NCI-H2107 treated with DMSO at 0.1 percent for 48 hours (cell line): ENCODE measurements around the gene IMMP2L.

Source experiments
- DNase-seq: peaks from one replicate; lab custom pipeline; 2025; ENCODE audit not compliant: unreplicated experiment; lab: John Stamatoyannopoulos, UW

IMMP2L gene

DNA sequence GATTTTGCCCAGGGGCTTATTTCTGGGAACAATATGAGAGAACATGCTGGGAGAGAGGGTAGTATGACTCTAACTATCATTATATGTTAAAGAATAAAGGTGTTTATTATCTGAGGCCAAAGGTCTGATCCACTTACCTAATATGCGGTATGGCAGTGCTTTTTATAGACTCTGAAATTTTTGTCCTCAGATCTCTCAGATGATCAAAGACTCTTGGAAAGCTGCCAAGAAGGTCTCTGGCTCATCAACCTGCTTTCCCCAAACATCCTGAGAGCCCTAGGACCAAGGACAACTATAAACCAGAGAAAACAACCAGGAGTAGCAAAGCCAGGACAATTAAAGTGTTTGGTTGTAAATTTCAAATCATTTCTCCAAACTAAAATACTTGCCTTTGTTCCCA is 727.1 kb downstream of the IMMP2L start:
- peak; percentile 50 for DNase-seq

DNA sequence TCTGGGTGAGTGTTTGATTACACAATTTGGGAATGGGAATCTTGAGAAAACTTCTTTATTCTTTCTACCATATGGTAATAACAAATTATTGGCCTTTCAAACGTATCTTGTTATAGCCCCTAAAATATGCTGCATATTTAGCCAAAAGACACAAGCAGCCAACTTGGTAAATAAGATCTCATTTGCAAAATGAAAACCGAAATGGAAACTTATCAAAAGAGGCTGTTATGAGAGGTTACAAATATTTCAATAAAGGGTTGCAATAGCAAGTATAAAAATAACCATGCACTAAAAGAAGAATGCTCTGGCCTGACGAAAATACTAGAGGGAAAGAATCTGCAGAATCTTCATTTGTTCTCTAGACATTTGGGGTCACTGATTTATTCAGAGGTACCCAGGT is 730.9 kb downstream of the IMMP2L start:
- DNase-seq, result no peak

DNA sequence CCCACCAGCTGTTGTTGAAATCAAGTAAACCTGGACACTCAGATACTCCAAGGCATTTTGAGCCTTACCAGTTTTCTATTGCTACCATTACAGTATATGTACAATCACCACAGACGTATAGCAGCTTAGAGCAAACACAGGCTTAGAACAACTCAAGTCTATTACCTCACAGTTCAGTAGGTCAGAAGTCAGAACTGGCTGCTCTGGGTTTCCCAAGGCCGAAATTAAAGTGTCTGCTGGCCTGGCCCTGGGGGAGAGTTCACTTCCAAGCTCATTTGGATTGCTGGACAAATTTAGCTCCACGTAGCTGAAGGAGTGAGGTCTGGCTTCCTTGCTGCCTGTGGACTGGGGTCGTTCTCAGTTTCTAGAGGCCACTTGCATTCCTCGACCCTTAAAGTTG is 731.5 kb downstream of the IMMP2L start:
- no peak for DNase-seq

DNA sequence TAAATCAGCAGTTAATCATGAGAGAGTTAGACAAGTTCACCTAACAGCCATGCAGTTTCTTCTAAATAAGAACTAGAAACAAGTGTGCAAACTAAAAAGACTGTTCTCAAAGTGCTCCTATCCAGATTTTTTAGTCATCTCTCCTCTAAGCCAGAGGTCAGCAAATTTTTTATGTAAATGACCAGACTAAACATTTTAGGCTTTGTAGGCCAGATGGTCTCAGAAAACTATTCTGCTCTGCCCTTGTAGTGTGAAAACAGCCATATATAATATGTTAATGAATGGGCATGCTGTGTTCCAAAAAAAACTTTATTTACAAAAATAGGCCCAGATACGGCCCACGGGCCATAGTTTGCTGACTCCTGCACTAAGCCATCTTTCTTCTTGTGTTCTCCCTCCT is 734.4 kb downstream of the IMMP2L start:
- no peak for DNase-seq

DNA sequence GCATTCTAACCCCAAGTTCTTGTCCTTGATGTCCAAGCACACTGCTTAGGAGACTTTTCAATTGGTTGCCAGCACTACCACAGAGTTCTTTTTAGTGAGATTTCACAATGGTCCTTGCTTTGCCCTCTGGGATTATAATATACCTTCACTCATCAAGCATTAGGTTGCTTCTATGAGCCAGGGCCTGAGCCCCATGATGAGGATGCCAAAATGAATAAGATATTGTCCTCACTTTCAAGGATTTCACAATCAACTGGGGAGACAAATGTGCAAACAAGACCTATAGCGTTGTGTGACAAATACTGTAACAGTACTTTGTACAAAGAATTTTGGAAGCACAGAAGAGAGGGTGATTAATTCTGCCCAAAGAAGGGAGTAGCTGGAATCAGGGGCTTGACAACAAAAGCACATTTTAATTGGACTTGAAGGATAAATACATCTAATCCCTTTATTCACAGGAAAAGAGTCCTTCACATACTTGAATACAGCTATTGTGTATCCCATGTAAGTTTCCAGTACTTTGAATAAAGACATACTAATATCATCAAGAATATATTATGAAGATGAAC is 734.9 kb downstream of the IMMP2L start:
- no peak for DNase-seq

DNA sequence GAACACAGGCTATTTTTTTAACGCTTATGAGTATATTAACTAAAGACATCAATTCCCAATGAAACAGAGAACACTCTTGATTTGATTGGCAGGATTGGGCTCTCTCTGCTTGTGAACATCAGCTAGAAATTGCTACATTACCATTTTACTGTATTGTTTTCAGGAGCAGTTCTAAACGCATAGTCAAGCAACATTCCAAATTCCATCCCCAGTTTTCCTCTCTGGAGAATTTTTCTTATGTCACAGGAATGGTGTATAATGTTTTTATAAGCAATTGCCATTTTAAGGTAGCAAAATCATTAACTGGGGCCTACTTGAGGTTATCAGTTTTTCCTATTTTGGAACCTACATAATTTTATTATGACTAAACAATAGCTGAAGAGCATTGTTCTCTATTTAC is 748.3 kb downstream of the IMMP2L start:
- DNase-seq, result no peak

DNA sequence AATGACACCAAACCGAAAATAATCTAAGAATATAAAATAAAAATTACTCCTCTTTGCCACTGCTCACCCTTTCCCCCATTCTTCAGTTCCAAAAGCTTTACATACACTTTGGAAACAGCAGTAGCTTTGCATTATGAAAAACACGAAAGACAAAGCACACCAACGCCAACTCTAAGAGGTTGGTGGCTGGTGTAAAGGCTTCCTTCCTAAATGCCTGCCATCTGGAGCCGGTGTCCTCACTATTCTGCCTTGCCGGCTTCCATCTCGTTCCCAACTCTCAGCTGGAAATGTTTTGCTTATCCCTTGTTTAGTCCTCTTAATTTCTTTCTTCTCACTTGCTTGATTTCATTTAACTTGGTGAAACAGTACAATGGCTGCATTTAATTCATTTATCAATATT is 752.5 kb downstream of the IMMP2L start:
- DNase-seq, result no peak

DNA sequence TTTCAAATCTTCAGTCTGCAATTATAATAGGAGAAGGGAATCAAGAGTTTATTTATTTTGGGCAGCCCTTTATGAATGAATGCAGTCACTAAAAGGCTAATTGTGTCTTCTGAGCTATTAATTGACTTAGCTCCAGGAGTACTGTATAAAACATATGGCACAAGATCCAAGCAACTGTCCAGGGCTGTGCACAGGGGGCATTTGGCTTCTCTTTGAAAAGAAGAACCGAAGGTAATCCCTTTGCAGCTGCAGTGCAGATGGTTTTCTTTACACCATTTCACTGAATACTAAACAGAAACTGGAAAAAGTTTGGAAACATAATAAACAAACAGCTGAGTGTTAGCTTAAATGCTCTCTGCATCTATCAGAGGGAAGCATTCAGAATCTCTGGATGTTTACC is 753.9 kb downstream of the IMMP2L start:
- DNase-seq, result no peak

DNA sequence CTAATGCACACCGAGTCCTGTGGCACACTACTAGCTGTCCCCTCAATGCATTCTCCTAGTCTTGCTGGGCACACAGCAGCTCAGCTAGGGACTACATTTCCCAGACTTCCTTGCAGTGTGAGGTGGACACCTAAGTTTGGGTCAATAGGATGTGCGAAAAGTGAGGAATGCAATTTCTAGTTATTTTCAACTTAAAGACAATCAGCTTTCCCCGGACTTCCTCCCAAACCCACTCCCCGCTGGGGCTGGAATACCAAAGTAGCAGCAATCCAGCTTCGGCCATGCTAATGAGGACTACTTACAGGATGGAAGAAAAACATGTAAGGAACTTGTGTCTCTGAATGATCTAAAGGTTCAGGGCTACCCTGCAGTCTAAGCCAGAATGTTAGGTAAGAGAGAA is 757.8 kb downstream of the IMMP2L start:
- DNase-seq, result no peak

DNA sequence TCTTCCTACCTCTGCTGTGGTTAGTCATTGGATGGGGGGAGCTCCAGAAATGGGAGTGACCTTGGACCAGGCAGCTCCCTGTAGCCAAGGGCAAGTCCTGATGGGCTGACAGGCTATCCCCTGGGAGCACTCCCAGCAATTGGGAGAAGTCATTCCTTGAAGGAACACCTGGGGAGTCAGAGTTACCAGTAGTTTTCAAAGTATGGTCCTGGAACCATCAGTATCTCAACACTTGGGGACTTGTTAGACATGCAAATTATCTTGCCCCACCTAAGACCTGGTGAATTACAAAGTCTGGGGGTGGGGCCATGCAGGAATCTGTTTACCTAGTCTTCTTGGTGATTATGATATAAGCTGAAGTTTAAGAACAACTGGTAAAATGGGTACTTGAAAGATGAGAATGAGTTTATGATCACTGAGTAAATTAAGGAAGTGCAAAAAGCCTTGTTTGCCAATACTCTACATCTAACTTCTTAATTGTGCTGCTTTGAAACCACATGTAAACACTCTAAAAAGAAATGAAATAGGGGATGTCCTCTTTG is 758.6 kb downstream of the IMMP2L start:
- no peak for DNase-seq

DNA sequence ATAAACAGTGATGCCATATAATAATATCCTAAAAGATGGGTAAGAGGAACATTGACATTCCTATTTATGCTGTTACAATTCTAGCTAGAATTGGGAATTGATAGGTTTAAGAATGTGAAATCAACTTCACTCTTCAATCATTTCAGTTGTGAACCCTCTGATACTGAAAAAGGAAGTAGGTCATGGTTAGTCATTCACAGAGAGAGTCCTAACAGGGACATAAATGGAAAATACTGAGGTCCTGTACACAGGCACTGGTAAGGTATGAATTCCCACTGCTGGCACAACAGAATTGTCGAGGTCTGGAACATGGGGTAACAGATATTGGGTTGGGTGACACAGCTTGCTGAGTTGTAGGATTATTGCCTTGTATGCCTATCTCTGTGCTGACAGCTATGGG is 760.8 kb downstream of the IMMP2L start:
- DNase-seq, result no peak

DNA sequence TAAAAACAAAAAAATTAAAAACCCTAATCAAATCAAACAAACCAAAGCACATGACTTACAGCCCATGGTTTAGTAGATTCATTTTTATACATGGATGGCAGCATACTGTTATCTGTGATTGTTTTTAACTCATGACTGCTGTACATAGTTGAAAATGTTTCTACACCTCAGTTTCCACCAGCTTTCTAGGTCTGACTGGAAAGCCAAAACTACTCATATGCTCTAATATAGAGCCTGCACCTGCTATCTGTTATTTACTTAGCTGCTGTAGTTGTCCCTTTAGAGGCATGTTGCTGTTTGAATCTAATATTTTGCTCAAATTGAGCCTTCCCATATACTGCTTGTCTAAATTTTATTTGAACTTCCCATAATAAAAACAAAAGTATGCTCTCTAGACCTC is 761.3 kb downstream of the IMMP2L start:
- DNase-seq, result no peak

DNA sequence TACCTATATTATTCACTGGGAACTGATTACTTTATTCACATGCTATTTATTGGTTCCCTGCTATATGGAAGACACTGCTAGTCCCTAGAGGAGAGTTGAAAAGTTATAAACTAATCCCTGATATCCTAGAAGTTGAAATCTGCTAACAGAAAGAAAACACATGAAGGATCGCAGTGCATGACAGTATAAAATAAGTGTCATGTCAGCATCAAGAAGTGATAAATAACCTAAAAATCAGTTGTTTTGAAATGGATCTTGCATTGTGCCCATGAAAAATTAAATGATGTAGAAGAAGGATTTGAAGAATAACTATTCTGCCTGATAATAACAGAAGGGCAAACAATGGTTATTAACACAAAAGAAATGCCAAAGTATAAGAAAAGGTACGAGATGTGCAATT is 764.6 kb downstream of the IMMP2L start:
- DNase-seq, result no peak

DNA sequence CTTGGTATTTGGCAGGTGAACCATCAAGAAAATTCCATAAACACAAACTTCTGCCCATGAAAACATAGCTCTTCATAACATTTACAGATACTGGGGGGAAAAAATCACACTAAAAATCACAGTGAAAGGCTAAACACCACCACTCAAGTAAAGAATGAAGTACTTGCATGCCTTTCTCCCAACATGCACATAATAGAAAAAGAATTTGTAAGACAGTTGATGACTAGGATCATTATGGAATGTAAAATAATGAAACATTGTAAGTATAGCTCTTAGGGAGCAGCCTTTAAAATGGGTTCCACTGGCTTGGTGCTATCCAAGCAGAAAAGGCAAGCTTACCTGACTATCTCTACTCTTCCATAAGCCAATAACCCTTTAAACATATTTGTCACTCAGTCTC is 771.3 kb downstream of the IMMP2L start:
- no peak for DNase-seq

DNA sequence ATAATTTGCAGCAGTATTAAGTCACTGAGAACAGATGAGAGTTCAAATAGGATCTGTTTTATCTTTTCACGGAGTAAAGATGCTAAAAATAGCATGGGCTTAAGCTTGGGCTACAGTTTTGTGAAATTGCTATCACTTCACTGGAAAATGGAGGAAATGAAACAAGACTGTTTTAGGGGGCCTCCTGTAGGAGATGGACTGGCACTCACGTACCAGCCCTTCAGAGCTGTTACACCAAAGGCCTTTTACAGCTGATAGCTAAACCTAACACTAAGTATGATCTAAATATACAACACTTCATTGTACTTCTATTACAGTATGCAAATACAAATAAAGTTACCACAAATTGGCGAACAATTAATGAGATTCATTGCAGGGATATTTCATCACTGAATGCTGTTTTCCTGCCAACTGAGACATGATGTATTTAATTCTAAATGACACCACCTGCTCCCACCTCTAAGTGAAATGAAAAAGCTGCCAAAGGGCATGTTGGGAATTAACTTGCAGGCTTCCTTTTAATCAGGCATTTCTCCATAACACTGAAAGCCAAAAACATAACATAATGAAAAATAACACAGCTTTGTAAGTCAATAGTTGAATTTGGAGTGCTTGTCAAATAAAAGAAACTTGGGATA is 775.8 kb downstream of the IMMP2L start:
- peak; percentile 78 for DNase-seq

DNA sequence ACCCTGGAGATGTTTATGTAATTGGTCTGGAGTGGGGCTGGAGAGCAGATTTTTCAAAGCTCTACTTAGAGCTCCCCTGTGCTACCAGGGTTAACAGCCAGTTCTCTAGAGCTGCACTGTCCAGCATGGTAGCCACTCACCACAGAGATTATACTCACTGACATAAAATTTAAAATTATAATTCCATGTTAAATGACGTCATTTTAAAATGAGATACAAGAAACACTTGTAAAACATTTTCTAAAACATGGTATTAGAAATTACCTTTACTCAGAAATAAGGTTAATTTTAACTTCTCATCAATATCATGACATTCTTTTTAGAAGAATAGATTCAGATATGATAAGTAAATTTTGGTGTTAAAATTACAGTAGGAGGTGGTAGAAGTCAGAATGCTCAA is 777.5 kb downstream of the IMMP2L start:
- no peak for DNase-seq

DNA sequence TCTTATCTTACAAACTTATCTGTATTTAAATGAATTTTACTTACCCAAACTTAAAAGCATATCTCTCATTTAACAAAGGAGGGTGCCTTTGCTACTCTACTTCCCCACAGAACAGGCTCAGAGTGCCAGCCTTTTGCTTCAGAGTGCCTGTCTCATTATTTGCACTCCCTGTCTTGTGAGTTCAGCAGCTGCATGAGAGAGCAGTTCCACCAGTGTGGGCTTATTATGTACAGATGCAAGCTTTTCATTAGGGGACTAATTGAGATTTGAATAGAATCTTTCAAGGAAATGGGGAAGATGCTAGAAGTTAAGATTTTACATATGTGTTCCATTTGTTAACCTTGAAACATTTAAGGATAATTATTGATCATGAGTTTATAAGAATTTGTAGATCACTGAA is 781.6 kb downstream of the IMMP2L start:
- no peak for DNase-seq

DNA sequence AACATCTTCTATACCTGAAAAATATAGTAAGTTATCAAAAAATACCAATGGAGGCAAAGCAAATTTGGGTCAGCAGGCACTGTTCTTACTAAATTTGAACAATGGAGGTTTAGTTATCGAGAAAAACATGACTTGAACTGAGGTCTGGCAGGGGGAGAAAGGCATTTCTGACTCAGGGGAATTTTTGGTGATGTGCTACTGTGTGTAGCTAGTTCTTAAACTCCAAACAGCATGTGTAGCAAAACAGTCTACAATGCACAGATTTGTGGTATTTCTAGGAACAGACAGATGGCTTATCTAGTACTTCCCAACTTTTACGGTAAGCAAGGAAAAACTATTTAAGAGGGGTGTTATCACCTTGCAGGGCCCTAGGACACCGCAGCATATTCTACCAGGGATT is 783.0 kb downstream of the IMMP2L start:
- DNase-seq, result no peak

DNA sequence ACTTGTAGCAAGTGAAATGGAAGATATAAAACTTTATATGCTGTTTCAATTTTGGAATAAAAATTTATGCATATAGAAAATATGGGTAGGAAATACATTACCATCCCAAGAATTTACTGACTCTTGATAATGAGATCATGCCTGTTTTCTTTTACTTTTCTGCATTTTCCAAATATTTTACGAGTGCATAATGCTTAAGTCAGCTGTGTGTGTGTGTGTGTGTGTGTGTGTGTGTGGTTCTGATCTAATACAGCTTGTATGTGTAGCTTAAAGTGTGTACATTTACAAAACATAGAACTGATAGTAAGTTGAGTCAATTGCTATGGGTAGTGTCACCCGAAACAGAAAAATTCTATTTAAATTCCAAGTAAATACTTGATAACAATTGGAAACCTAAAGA is 787.2 kb downstream of the IMMP2L start:
- DNase-seq, result no peak

DNA sequence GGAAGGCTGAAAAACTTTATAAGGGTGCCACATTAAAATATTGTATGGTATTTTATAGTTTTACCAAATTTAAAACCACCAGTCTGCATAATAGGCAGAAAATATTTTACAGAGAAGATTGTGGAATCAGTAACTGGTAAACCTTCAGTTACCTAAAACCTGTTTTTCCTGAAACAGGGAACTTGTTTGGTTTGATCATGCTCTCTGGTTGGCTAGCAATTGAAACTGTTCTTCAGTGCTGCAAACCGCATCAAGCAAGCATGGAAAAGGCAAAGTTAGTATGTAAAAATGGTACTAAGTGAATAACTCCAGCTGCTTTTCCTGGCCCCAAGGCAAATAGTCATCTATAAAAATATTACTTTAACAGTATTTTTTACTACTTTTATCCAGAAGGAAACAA is 788.2 kb downstream of the IMMP2L start:
- DNase-seq, result no peak

DNA sequence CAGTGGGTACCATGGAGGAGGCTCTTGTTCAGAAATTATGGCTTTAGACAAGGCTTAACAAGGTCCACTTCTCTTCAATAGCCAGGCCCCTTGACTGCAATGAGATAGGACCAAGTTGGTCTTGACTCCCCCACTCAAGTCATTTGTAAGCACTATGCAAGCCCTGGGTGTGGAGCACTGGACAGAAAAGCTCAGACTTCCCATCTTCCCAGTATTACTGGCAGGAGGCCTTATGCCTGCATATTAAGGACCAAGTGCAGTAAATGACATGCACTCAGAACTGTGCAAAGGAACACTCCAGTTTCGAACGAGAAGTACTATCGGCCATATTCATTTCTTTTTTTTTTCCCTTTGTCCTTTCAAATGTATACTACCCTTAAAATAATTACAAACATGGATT is 789.7 kb downstream of the IMMP2L start:
- no peak for DNase-seq

DNA sequence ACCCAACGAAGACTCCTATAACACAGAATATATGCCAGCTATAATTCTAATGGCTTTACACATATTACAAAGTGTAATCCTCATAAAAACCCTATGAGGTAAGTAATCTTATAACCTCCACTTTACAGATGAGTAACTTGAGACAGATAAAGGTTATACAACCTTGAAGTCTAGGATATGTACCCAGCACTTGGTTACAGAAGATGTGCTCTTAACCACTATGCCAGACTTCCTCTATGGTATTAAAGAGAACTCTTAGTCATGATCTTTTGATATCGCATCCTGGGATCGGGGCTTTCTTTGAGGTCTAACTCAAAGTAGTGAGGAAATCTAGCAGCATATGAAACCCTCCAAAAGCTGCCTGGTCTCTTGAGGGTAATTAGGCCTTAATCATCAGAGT is 790.6 kb downstream of the IMMP2L start:
- no peak for DNase-seq

DNA sequence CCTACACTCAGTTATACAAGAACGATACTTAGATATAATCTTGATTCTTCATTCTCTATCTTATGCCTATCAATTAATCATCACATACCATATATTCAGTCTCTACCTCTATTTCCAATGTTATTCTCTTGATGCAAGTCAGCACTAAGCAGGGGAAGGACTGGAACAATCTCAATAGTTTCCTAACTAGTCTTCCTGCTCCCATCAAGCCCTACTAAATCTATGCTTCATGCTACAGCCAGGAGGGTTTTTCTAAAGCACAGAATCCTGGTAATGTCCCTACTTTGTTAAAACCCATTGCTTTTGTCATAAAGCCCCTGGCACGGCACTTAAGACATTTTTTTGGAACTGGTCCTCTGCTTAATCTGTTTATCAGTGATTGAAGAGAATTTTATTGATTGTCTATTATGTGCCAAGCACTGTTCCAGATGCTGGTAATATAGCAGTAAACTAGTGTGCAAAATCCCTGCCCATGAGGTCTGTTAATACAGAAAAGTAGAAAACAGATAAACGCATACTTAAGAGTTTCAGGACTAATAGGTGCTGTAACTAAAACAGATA is 794.7 kb downstream of the IMMP2L start:
- DNase-seq, result no peak
